Measurements from ENCODE around the gene GLRX. TPM values are rescaled to one million over a fixed set of nuclear protein-coding genes. Genes with fewer than 3 reads are reported as not detected.

Gene GLRX
- total RNA-seq, 2 donors from 2014 or later = 18.9 to 26.3 TPM

- no peaks in the 10 kb centered on the region for H3K4me1 ChIP-seq (ENCODE audit: control insufficient read depth, insufficient read depth, low read length)
- Mint-ChIP-seq H3K4me1 (peaks cover 3% of the 10 kb centered on the region), H3K27ac (no peak overlapping the region), H3K4me3 (no peak overlapping the region), H3K27me3 (ENCODE audit: insufficient read depth) (no peaks in the 10 kb centered on the region), H3K36me3 (ENCODE audit: low read depth) (no peaks in the 10 kb centered on the region), H3K9me3 (no peaks in the 10 kb centered on the region)
- no peak overlapping the region for H3K9ac ChIP-seq (ENCODE audit: extremely low read depth, low read length, poor library complexity, severe bottlenecking)
- H3K27me3 ChIP-seq (ENCODE audit: control insufficient read depth, insufficient read depth, low read length, poor library complexity, severe bottlenecking) = no peaks in the 10 kb centered on the region
- DNase-seq = no peak
- H3K36me3 ChIP-seq (ENCODE audit: control insufficient read depth, insufficient read depth, low read length) = no peaks in the 10 kb centered on the region
- no peak overlapping the region for H3K27ac ChIP-seq (ENCODE audit: low read depth, low read length)
- H3K9me3 ChIP-seq (ENCODE audit: control insufficient read depth, low read length) = no peaks in the 10 kb centered on the region
- no peak for TF ChIP-seq CTCF (conservative IDR thresholded peaks at IDR 0.05)
- H3K4me3 ChIP-seq (ENCODE audit: low read length) = no peak overlapping the region
- WGBS, 2 experiments (ENCODE audit: insufficient coverage in 1 of 2, insufficient read length in 1 of 2) = 90 to 92% methylated on average over 5 to 10 of the region's 10 CpGs
Measured at GRCh38 chr5:95835682-95836385, 13.3 kb upstream of the GLRX start.

DNA sequence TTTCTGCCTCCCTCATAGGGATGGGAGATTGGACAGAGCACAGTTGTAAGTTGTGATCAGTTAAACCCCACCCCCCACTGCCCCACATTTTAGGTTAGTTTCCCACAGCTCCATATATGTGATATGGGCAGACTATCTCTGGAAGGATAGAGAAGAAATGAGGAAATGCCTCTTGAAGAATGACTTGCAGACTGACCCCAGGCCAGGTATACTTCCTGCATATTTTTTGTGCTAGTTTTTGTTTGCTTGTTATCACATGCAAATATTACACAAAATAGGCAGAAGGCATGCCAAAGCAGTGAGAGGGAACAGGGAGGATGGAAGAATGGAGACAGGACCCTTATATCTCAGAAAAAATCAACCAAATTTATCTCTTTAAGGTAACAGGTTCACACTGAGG, 10.1 kb upstream of the GLRX start:
- H3K36me3 ChIP-seq (ENCODE audit: control insufficient read depth, insufficient read depth, low read length) = no peaks in the 10 kb centered on the region
- H3K27ac ChIP-seq (ENCODE audit: low read depth, low read length) = no peak overlapping the region
- Mint-ChIP-seq H3K27ac (no peak overlapping the region), H3K36me3 (ENCODE audit: low read depth) (no peaks in the 10 kb centered on the region), H3K4me1 (peaks cover 3% of the 10 kb centered on the region), H3K9me3 (no peaks in the 10 kb centered on the region), H3K27me3 (ENCODE audit: insufficient read depth) (no peaks in the 10 kb centered on the region), H3K4me3 (no peak overlapping the region)
- no peak for DNase-seq
- no peak overlapping the region for H3K4me3 ChIP-seq (ENCODE audit: low read length)
- TF ChIP-seq CTCF (conservative IDR thresholded peaks at IDR 0.05) = no peak
- no peaks in the 10 kb centered on the region for H3K27me3 ChIP-seq (ENCODE audit: control insufficient read depth, insufficient read depth, low read length, poor library complexity, severe bottlenecking)
- H3K9me3 ChIP-seq (ENCODE audit: control insufficient read depth, low read length) = no peaks in the 10 kb centered on the region
- no peak overlapping the region for H3K9ac ChIP-seq (ENCODE audit: extremely low read depth, low read length, poor library complexity, severe bottlenecking)
- H3K4me1 ChIP-seq (ENCODE audit: control insufficient read depth, insufficient read depth, low read length) = no peaks in the 10 kb centered on the region

DNA sequence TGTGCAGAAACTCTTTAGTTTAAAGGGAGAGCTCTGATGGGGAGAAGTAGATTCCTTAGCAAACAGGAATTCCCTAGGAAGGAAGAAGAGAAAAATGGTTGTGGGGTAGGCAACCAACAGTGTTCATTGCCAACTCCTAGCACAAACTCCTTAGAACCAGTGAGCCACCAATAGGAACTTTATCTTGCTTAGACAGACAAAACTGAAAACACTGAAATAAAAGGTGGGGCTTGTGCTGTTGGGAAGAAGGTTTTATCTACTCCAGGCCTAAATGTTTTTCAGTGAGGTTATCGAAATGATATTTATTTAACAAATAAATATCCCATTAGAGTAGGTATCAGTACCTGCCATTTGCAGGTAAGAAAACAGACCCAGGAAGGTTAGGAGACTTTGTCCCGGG, 7.7 kb upstream of the GLRX start:
- no peaks in the 10 kb centered on the region for H3K27me3 Mint-ChIP-seq (ENCODE audit: insufficient read depth)
- Histone ChIP-seq H3K9me3 (ENCODE audit: control insufficient read depth, low read length) (no peaks in the 10 kb centered on the region), H3K36me3 (ENCODE audit: control insufficient read depth, insufficient read depth, low read length) (no peaks in the 10 kb centered on the region), H3K27me3 (ENCODE audit: control insufficient read depth, insufficient read depth, low read length, poor library complexity, severe bottlenecking) (no peaks in the 10 kb centered on the region), H3K4me1 (ENCODE audit: control insufficient read depth, insufficient read depth, low read length) (peaks cover 3% of the 10 kb centered on the region), H3K4me3 (ENCODE audit: low read length) (no peak overlapping the region), H3K27ac (ENCODE audit: low read depth, low read length) (no peak overlapping the region), H3K9ac (ENCODE audit: extremely low read depth, low read length, poor library complexity, severe bottlenecking) (no peak overlapping the region)
- TF ChIP-seq CTCF (conservative IDR thresholded peaks at IDR 0.05) = no peak
- no peak overlapping the region for H3K4me3 Mint-ChIP-seq
- WGBS, 2 experiments (ENCODE audit: insufficient coverage in 1 of 2, insufficient read length in 1 of 2) = 90 to 94% methylated on average over 1 of the region's 2 CpGs
- no peaks in the 10 kb centered on the region for H3K9me3 Mint-ChIP-seq
- no peak for DNase-seq
- peaks cover 10% of the 10 kb centered on the region for H3K4me1 Mint-ChIP-seq
- H3K27ac Mint-ChIP-seq = no peak overlapping the region
- H3K36me3 Mint-ChIP-seq (ENCODE audit: low read depth) = no peaks in the 10 kb centered on the region
